NCI-H526 treated with DMSO at 0.1 percent for 48 hours (cell line): Measurements from ENCODE around the gene RASGRF1.
"Not testable (repeated sequence)": the region's sequence is repeated elsewhere in the genome, so short reads cannot be mapped to it uniquely, and the experiment has no call there.

Experiments
- DNase-seq: peaks from one replicate; lab custom pipeline; 2025; lab: John Stamatoyannopoulos, UW

Gene RASGRF1

GRCh38 chr15:79008659-79009058 lies 81.9 kb downstream of the RASGRF1 start:
- DNase-seq = no peak

GRCh38 chr15:79007066-79007465 lies 83.5 kb downstream of the RASGRF1 start:
- DNase-seq = no peak

- no peak for DNase-seq
Measured at GRCh38 chr15:79006071-79006470, 84.5 kb downstream of the RASGRF1 start.

- DNase-seq = no peak
Measured at GRCh38 chr15:79004336-79004735, 86.2 kb downstream of the RASGRF1 start.

- DNase-seq = no peak
Measured at GRCh38 chr15:79003896-79004295, 86.7 kb downstream of the RASGRF1 start.

- DNase-seq = no peak
Measured at GRCh38 chr15:79003301-79003700, 87.3 kb downstream of the RASGRF1 start.

DNA sequence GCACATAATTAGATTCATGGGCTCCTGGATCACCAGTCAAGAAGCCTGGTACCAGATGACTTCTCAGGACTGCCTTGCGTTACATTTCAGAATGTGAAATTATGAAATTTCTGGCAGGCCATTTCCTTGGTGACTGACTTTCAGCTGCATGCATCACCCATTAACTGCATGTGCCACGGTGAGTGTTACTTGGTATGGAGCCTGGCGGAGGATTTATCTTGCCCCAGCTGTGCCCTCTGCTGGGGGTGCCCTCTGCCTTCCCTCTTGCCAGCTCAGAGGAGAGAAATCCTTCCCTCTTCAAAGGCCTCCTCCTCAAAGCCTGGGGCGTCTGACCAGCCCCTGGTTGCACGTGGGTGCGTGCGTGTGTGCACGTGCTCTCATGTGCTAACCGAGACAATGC lies 88.0 kb downstream of the RASGRF1 start:
- DNase-seq = no peak

GRCh38 chr15:78999636-79000035 lies 90.9 kb downstream of the RASGRF1 start:
- no peak for DNase-seq

DNA sequence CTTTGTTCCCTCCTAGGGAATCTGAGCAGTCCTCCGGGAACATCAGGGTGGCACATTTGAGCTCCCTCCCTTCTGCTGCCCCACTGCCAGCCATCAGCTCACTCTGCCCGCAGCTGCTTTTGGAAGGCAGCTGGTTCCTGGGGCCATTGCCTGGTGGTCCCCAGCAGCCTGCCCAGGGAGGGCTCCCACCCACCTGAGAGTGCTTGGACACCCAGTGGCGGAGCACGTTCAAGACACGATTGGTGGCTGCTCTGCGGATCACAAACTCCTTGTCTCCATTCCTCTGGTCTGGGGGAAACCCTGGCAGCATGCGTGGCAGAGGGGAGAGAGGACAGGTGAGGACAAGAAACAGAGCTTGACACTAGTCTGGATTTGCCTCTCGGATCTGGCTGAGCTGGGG lies 92.1 kb downstream of the RASGRF1 start:
- no peak for DNase-seq

- no peak for DNase-seq
Measured at GRCh38 chr15:78997981-78998499, 92.5 kb downstream of the RASGRF1 start.

GRCh38 chr15:78996894-78997275 lies 93.7 kb downstream of the RASGRF1 start:
- no peak for DNase-seq

GRCh38 chr15:78995921-78996893 lies 94.4 kb downstream of the RASGRF1 start:
- DNase-seq = no peak

DNA sequence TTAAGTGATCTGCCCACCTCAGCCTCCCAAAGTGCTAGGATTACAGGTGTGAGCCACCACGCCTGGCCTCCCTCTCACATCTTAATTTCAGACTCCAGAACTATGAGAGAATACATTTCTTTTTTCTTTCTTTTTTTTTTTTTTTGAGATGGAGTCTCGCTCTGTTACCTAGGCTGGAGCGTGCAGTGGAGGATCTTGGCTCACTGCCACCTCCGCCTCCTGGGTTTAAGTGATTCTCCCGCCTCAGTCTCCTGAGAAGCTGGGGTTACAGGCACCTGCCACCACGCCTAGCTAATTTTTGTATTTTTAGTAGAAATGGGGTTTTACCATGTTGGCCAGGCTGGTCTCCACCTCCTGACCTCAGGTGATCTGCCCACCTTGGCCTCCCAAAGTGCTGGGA lies 95.4 kb downstream of the RASGRF1 start:
- not testable (repeated sequence) for DNase-seq

DNA sequence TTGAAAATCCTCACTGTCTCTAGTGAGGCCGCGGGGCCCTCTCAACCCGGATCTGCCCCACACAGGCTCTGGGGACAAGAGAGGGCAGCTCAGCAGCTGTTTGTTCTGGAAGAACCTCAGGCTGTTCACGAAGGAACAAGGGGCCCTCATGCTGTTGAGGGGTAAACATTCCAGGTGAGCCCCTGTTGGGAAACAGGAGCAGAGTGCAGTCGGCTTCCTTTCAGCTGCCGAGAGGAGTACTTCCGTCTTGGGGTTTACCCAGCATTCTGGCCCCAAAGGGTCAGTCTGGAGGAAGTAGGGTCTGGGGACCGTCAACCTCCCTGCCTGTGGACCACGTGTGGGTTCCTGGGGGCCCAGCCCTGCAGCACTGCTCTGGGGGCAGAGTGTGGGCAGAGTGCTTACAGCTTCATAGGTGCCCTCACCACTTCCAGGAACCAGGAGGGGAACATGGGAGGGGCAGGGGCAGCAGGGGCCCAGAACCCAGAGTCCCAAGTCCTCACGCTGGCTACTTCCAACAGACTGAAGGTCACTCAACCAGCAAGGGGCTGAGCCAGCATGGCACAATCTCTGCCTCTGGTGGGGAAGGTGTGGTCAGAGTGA lies 96.5 kb downstream of the RASGRF1 start:
- DNase-seq = no peak

GRCh38 chr15:78993257-78993930 lies 97.2 kb downstream of the RASGRF1 start:
- no peak for DNase-seq

GRCh38 chr15:78992416-78993256 lies 97.9 kb downstream of the RASGRF1 start:
- DNase-seq = no peak

GRCh38 chr15:78991879-78992278 lies 98.7 kb downstream of the RASGRF1 start:
- DNase-seq = no peak

- no peak for DNase-seq
Measured at GRCh38 chr15:78991476-78991875, 99.1 kb downstream of the RASGRF1 start.

- DNase-seq = no peak
Measured at GRCh38 chr15:78990278-78990677, 100.3 kb downstream of the RASGRF1 start.

- DNase-seq = no peak
Measured at GRCh38 chr15:78989701-78990240, 100.8 kb downstream of the RASGRF1 start.

- no peak for DNase-seq
Measured at GRCh38 chr15:78988361-78988911, 102.1 kb downstream of the RASGRF1 start.
